Mammary epithelial cell (primary cell): ENCODE data around the gene C16orf89.
"Not testable (repeated sequence)": the region's sequence is repeated elsewhere in the genome, so short reads cannot be mapped to it uniquely, and the experiment has no call there.

Experiments used
- EZH2 ChIP-seq: IDR thresholded peaks from 2 replicates; pipeline ENCODE4 v1.6.1; 2012; ENCODE audit warnings: low read length, inconsistent platforms, borderline replicate concordance
- TF ChIP-seq, protein P1 (sequence below), 2 donors: IDR thresholded peaks in 1 of 2; conservative IDR thresholded peaks in 1 of 2; 2 replicates each; pipeline ENCODE4 v1.5.1; 2011 to 2012; ENCODE audit warnings: inconsistent platforms in 2 of 2, low read length in 2 of 2, mild to moderate bottlenecking in 2 of 2, control low read depth in 1 of 2, low read depth in 1 of 2; ENCODE audit not compliant: insufficient read depth in 1 of 2; ENCODE audit errors: extremely low read depth in 1 of 2

DNA sequence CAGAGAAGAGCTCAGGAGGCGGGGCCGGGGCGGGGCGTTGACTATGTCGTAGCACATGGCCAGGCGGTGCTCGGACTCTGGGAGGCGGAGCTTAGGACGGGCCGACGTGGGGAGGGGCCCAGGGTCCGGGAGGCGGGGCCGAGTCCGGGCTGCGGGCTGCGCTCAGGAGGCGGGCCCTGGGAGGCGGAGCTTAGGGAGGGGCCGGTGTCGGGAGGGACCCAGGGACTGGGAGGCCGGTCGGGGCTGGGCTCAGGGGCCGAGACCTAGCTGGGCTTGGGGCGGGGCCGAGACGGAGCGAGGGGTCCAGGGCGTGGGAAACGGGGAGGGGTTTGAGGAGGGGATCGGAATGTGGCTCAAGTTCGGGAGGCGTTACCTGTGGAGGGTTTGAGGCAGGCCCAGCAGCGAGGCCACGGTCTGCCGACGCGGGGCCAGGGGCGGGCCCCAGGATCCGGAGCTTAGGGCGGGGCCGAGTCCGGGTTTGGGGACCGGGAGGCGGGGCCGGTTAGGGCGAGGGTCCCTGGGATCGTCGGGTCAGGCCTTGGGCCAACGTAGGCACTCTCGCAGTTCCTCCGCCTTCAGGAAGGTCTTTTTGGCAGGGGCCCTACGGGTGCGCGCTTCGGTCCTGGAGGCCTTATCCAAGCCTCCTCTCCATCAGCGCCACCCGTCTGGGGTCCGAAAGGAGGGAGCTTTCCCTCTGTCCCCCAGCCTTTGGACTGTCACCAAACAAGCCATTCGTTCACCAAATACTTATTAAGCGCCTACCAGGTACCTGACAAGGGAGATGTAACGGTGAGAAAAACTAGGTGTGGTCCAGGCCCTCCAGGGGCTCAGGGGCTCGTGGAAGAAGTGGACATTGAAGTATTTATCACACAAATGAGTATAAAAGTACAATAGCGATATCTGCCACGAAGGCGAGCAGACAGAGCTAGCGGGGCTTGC lies 32.7 kb upstream of the C16orf89 start:
- TF ChIP-seq, protein P1, sequence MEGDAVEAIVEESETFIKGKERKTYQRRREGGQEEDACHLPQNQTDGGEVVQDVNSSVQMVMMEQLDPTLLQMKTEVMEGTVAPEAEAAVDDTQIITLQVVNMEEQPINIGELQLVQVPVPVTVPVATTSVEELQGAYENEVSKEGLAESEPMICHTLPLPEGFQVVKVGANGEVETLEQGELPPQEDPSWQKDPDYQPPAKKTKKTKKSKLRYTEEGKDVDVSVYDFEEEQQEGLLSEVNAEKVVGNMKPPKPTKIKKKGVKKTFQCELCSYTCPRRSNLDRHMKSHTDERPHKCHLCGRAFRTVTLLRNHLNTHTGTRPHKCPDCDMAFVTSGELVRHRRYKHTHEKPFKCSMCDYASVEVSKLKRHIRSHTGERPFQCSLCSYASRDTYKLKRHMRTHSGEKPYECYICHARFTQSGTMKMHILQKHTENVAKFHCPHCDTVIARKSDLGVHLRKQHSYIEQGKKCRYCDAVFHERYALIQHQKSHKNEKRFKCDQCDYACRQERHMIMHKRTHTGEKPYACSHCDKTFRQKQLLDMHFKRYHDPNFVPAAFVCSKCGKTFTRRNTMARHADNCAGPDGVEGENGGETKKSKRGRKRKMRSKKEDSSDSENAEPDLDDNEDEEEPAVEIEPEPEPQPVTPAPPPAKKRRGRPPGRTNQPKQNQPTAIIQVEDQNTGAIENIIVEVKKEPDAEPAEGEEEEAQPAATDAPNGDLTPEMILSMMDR (conservative IDR thresholded peaks at IDR 0.05 in 1 of 2, IDR thresholded peaks at IDR 0.05 in 1 of 2; ENCODE audit: extremely low read depth in 1 of 2, insufficient read depth in 1 of 2, low read depth in 1 of 2, low read length in 2 of 2): not testable (repeated sequence)
- not testable (repeated sequence) for TF ChIP-seq EZH2
